WTC11 (cell line): Measurements from ENCODE around the gene IL18R1. TPM values are rescaled to one million over a fixed set of nuclear protein-coding genes. Genes with fewer than 3 reads are reported as not detected.

Experiments
- ATAC-seq: fragments of 200-7000 bp; cut with Tn5 transposase; 2 replicates; pipeline ENCODE4 v1.10.0; 2021; ENCODE audit warnings: mild to moderate bottlenecking, moderate library complexity
- CTCF ChIA-PET: fragments of 300-600 bp; sonication (Branson Sonifier 250); formaldehyde crosslinking; loops from one replicate; lab custom pipeline; 2021; ENCODE audit warnings: antibody characterized with exemption; lab: Charles Lee
- POLR2A ChIA-PET: fragments of 350-600 bp; sonication (Branson Sonifier 250); formaldehyde crosslinking; loops from one replicate; lab custom pipeline; 2021; ENCODE audit warnings: antibody characterized with exemption; lab: Charles Lee
- DNase-seq: peaks from one replicate; pipeline ENCODE4 v3.0.0; 2021; ENCODE audit warnings: low spot score
- H3K27ac Mint-ChIP-seq: 2 replicates; pipeline ENCODE4 v1.8.0; 2021; ENCODE audit warnings: mixed read lengths
- H3K27me3 Mint-ChIP-seq: 2 replicates; pipeline ENCODE4 v1.8.0; 2021; ENCODE audit warnings: low read depth, mild to moderate bottlenecking, moderate library complexity, mixed read lengths
- H3K36me3 Mint-ChIP-seq: 2 replicates; pipeline ENCODE4 v1.8.0; 2021; ENCODE audit warnings: mixed read lengths
- H3K4me1 Mint-ChIP-seq: 2 replicates; pipeline ENCODE4 v1.8.0; 2022; ENCODE audit warnings: mixed read lengths
- H3K4me3 Mint-ChIP-seq: 2 replicates; pipeline ENCODE4 v1.8.0; 2021; ENCODE audit warnings: mild to moderate bottlenecking, moderate library complexity, mixed read lengths
- H3K9me3 Mint-ChIP-seq: 2 replicates; pipeline ENCODE4 v1.8.0; 2021; ENCODE audit warnings: mixed read lengths
- CBFB ChIP-seq: sonication (generic); formaldehyde crosslinking; IDR thresholded peaks from 2 replicates; pipeline ENCODE4 v1.8.1; 2022; ENCODE audit warnings: mild to moderate bottlenecking, low read depth, missing genetic modification reagents
- FOXP1 ChIP-seq: sonication (generic); formaldehyde crosslinking; IDR thresholded peaks from 2 replicates; pipeline ENCODE4 v1.8.0; 2022; ENCODE audit warnings: missing genetic modification reagents, mild to moderate bottlenecking, moderate library complexity, borderline replicate concordance
- GABPB1 ChIP-seq: sonication (generic); formaldehyde crosslinking; IDR thresholded peaks from 2 replicates; pipeline ENCODE4 v1.8.1; 2023; ENCODE audit warnings: mild to moderate bottlenecking, missing genetic modification reagents
- GRHL2 ChIP-seq: fragments of 250-450 bp; sonication (Bioruptor Pico); IDR thresholded peaks from 2 replicates; pipeline ENCODE4 v1.8.0; 2022; ENCODE audit warnings: mild to moderate bottlenecking, moderate library complexity; ENCODE audit not compliant: insufficient replicate concordance, severe bottlenecking
- HMGA2 ChIP-seq: fragments of 250-450 bp; sonication (Bioruptor Pico); IDR thresholded peaks from 2 replicates; pipeline ENCODE4 v1.4.0; 2021; ENCODE audit warnings: mild to moderate bottlenecking, moderate library complexity
- JUN ChIP-seq: sonication (generic); formaldehyde crosslinking; IDR thresholded peaks from 2 replicates; pipeline ENCODE4 v1.8.0; 2023; ENCODE audit warnings: mild to moderate bottlenecking, missing genetic modification reagents
- KAT7 ChIP-seq: sonication (generic); formaldehyde crosslinking; IDR thresholded peaks from 2 replicates; pipeline ENCODE4 v1.8.1; 2023; ENCODE audit warnings: missing genetic modification reagents, mild to moderate bottlenecking, borderline replicate concordance
- MXD4 ChIP-seq: fragments of 250-450 bp; sonication (Bioruptor Pico); IDR thresholded peaks from 2 replicates; pipeline ENCODE4 v1.8.0; 2021; ENCODE audit warnings: mild to moderate bottlenecking, moderate library complexity, borderline replicate concordance
- NFYB ChIP-seq: sonication (generic); formaldehyde crosslinking; conservative IDR thresholded peaks from 2 replicates; pipeline ENCODE4 v1.8.0; 2022; ENCODE audit warnings: low read depth, missing genetic modification reagents
- NR2C2 ChIP-seq: sonication (generic); formaldehyde crosslinking; IDR thresholded peaks from 2 replicates; pipeline ENCODE4 v1.8.0; 2022; ENCODE audit warnings: mild to moderate bottlenecking, missing genetic modification reagents
- NR3C1 ChIP-seq: sonication (generic); formaldehyde crosslinking; conservative IDR thresholded peaks from 2 replicates; pipeline ENCODE4 v1.8.1; 2023; ENCODE audit warnings: low read depth, mild to moderate bottlenecking, missing genetic modification reagents
- SMAD4 ChIP-seq: sonication (generic); formaldehyde crosslinking; IDR thresholded peaks from 2 replicates; pipeline ENCODE4 v1.8.0; 2022; ENCODE audit warnings: mild to moderate bottlenecking, missing genetic modification reagents
- SP1 ChIP-seq: sonication (generic); formaldehyde crosslinking; conservative IDR thresholded peaks from 2 replicates; pipeline ENCODE4 v1.8.1; 2022; ENCODE audit warnings: missing genetic modification reagents
- total RNA-seq: library from RNA; stranded (reverse); gene quantifications from 3 replicates; pipeline ENCODE4 v1.2.3, GENCODE V29; 2021
- TF ChIP-seq, protein P1 (sequence below): fragments of 250-450 bp; sonication (Bioruptor Pico); conservative IDR thresholded peaks from 2 replicates; pipeline ENCODE4 v1.9.0; 2021; ENCODE audit warnings: mild to moderate bottlenecking
- TF ChIP-seq, protein P2 (sequence below): fragments of 250-450 bp; sonication (Bioruptor Pico); IDR thresholded peaks from 2 replicates; pipeline ENCODE4 v2.1.2; 2022; ENCODE audit warnings: mild to moderate bottlenecking, moderate library complexity
- TF ChIP-seq, protein P3 (sequence below): sonication (generic); formaldehyde crosslinking; IDR thresholded peaks from 2 replicates; pipeline ENCODE4 v1.8.0; 2022; ENCODE audit warnings: missing genetic modification reagents
- TF ChIP-seq, protein P4 (sequence below): fragments of 250-450 bp; sonication (Bioruptor Pico); IDR thresholded peaks from 2 replicates; pipeline ENCODE4 v1.9.0; 2021; ENCODE audit warnings: mild to moderate bottlenecking

IL18R1 gene
- total RNA-seq, 1 experiment from 2014 or later, result not detected

GRCh38 chr2:102435741-102436140, 80.1 kb downstream of the IL18R1 start:
- no peak for DNase-seq
- POLR2A ChIA-PET, result no interaction called here
- no peak for ATAC-seq
- H3K9me3 Mint-ChIP-seq, result no peaks in the 10 kb centered on the region
- no peak for TF ChIP-seq KAT7 (CRISPR knock-in tag)
- TF ChIP-seq GRHL2 (CRISPR knock-in tag), result no peak
- TF ChIP-seq HMGA2 (CRISPR knock-in tag), result no peak
- no peak for TF ChIP-seq NFYB (CRISPR knock-in tag)
- TF ChIP-seq, protein P1, sequence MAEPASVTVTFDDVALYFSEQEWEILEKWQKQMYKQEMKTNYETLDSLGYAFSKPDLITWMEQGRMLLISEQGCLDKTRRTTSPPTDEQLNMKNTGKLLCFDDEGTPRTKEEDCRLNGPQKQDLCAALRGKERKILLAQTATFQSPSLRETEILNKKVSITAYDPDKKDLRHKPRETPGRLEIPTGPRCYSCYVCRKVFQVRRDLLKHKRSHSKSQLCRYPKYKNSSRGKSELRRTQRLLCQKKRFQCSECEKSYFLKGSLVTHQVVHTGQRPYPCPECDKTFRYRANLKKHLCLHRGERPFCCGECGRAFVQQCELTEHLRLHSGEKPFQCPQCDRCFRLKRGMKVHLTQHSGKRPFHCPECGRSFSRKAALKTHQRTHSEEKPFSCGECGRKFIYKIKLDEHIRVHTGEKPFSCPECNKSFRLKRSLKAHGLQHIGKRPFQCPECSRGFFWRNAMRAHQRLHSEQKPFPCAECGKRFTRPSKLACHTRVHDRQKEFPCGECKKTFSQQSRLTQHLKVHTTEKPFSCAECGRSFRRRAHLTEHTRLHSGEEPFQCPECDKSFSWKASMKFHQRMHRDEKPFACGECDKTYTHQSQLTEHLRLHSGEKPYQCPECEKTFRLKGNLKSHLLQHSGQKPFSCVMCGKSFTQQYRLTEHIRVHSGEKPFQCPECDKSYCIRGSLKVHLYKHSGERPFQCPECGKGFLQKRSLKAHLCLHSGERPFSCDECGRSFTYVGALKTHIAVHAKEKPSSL, result no peak
- no peak for TF ChIP-seq JUN
- TF ChIP-seq CBFB (CRISPR knock-in tag), result no peak
- TF ChIP-seq NR2C2 (CRISPR knock-in tag), result no peak
- no peak for TF ChIP-seq SMAD4 (CRISPR knock-in tag)
- TF ChIP-seq, protein P2, sequence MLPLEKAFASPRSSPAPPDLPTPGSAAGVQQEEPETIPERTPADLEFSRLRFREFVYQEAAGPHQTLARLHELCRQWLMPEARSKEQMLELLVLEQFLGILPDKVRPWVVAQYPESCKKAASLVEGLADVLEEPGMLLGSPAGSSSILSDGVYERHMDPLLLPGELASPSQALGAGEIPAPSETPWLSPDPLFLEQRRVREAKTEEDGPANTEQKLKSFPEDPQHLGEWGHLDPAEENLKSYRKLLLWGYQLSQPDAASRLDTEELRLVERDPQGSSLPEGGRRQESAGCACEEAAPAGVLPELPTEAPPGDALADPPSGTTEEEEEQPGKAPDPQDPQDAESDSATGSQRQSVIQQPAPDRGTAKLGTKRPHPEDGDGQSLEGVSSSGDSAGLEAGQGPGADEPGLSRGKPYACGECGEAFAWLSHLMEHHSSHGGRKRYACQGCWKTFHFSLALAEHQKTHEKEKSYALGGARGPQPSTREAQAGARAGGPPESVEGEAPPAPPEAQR (CRISPR knock-in tag), result no peak
- no peak for TF ChIP-seq FOXP1
- TF ChIP-seq, protein P3, sequence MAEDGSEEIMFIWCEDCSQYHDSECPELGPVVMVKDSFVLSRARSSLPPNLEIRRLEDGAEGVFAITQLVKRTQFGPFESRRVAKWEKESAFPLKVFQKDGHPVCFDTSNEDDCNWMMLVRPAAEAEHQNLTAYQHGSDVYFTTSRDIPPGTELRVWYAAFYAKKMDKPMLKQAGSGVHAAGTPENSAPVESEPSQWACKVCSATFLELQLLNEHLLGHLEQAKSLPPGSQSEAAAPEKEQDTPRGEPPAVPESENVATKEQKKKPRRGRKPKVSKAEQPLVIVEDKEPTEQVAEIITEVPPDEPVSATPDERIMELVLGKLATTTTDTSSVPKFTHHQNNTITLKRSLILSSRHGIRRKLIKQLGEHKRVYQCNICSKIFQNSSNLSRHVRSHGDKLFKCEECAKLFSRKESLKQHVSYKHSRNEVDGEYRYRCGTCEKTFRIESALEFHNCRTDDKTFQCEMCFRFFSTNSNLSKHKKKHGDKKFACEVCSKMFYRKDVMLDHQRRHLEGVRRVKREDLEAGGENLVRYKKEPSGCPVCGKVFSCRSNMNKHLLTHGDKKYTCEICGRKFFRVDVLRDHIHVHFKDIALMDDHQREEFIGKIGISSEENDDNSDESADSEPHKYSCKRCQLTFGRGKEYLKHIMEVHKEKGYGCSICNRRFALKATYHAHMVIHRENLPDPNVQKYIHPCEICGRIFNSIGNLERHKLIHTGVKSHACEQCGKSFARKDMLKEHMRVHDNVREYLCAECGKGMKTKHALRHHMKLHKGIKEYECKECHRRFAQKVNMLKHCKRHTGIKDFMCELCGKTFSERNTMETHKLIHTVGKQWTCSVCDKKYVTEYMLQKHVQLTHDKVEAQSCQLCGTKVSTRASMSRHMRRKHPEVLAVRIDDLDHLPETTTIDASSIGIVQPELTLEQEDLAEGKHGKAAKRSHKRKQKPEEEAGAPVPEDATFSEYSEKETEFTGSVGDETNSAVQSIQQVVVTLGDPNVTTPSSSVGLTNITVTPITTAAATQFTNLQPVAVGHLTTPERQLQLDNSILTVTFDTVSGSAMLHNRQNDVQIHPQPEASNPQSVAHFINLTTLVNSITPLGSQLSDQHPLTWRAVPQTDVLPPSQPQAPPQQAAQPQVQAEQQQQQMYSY (CRISPR knock-in tag), result no peak
- no peak for TF ChIP-seq MXD4
- TF ChIP-seq, protein P4, sequence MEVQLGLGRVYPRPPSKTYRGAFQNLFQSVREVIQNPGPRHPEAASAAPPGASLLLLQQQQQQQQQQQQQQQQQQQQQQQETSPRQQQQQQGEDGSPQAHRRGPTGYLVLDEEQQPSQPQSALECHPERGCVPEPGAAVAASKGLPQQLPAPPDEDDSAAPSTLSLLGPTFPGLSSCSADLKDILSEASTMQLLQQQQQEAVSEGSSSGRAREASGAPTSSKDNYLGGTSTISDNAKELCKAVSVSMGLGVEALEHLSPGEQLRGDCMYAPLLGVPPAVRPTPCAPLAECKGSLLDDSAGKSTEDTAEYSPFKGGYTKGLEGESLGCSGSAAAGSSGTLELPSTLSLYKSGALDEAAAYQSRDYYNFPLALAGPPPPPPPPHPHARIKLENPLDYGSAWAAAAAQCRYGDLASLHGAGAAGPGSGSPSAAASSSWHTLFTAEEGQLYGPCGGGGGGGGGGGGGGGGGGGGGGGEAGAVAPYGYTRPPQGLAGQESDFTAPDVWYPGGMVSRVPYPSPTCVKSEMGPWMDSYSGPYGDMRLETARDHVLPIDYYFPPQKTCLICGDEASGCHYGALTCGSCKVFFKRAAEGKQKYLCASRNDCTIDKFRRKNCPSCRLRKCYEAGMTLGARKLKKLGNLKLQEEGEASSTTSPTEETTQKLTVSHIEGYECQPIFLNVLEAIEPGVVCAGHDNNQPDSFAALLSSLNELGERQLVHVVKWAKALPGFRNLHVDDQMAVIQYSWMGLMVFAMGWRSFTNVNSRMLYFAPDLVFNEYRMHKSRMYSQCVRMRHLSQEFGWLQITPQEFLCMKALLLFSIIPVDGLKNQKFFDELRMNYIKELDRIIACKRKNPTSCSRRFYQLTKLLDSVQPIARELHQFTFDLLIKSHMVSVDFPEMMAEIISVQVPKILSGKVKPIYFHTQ (CRISPR knock-in tag), result no peak
- no peak for TF ChIP-seq NR3C1 (CRISPR knock-in tag)
- no peak for TF ChIP-seq SP1 (CRISPR knock-in tag)
- TF ChIP-seq, all 79 proteins: peak for 0
- H3K27me3 Mint-ChIP-seq, result no peaks in the 10 kb centered on the region; the same call in 1 of the 2 replicates
- no peak overlapping the region for H3K4me3 Mint-ChIP-seq
- no peaks in the 10 kb centered on the region for H3K36me3 Mint-ChIP-seq
- CTCF ChIA-PET, result interaction anchor here (0.8 kb wide), 1 partner anchor 134 kb away, joined by 3 read pairs; no protein-coding TSS in a partner anchor
- no peak overlapping the region for H3K27ac Mint-ChIP-seq
- H3K4me1 Mint-ChIP-seq, result no peaks in the 10 kb centered on the region

DNA sequence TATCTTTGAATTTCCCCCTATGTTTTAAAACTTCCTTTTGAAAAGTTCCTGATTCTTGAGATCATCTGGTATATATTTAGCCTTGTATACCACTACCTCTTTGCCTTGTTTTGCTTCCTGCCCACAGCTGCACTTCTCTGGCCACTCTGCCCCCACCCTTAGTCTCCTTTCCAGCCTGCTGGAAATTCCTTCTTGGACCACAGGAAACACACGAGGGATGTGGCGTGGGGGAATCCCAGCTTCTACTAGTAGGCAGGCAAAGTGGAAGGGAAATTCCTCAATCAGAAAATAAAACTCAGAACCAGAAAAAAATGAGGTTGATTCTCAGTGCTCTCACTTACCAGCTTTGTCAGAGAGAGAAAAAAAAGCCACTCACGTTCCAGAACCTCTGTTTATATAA, 80.7 kb downstream of the IL18R1 start:
- Mint-ChIP-seq H3K4me1 (no peaks in the 10 kb centered on the region), H3K27ac (no peak overlapping the region), H3K4me3 (no peak overlapping the region), H3K27me3 (no peaks in the 10 kb centered on the region; the same call in 1 of the 2 replicates)
- CTCF ChIA-PET, result interaction anchor here (0.8 kb wide), 1 partner anchor 134 kb away, joined by 3 read pairs; no protein-coding TSS in a partner anchor
- ATAC-seq (no peak), DNase-seq (no peak)
- no peak for TF ChIP-seq GABPB1 (CRISPR knock-in tag)
- TF ChIP-seq, all 79 proteins: peak for 0
- POLR2A ChIA-PET, result no interaction called here
- no peaks in the 10 kb centered on the region for H3K9me3 Mint-ChIP-seq
- no peaks in the 10 kb centered on the region for H3K36me3 Mint-ChIP-seq
